Peyer's patch (tissue), 4 donors: ENCODE data around the gene ACTL8.

Experiments
- POLR2A ChIP-seq, 2 donors: fragments of 450-650 bp; IDR thresholded peaks; one replicate each; pipeline ENCODE4 v1.5.1; 2017; ENCODE audit warnings: antibody characterized with exemption in 2 of 2, mild to moderate bottlenecking in 2 of 2, moderate library complexity in 2 of 2
- TF ChIP-seq, protein P1 (sequence below), 6 experiments: fragments of 450-650 bp in 4 of 6; fragments of 200-600 bp in 2 of 6; sonication (generic) in 1 of 6; IDR thresholded peaks; one replicate each; pipeline ENCODE4 v1.5.1; 2017 to 2019; ENCODE audit warnings: antibody characterized with exemption in 6 of 6, mild to moderate bottlenecking in 3 of 6, moderate library complexity in 1 of 6

DNA sequence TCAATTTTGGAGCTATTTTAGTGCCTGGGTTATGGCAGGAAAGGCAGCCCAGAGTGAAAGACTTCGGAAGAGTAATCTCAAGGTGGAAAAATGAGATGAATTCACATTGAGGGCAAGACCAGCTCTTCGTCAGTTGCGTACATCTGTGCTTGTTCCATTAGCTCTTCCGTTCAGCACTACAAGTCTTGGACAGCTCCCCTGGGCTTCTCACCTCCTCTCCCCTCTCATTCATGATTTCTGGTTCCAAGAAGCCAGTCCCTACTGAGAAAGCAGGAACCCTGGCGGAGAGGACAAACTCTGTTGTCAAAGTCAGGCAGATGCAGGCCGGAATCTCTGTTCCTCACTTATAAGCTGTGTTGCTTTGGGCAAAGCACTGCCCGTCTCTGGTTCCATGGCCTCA lies 76.5 kb downstream of the ACTL8 start:
- TF ChIP-seq, protein P1, sequence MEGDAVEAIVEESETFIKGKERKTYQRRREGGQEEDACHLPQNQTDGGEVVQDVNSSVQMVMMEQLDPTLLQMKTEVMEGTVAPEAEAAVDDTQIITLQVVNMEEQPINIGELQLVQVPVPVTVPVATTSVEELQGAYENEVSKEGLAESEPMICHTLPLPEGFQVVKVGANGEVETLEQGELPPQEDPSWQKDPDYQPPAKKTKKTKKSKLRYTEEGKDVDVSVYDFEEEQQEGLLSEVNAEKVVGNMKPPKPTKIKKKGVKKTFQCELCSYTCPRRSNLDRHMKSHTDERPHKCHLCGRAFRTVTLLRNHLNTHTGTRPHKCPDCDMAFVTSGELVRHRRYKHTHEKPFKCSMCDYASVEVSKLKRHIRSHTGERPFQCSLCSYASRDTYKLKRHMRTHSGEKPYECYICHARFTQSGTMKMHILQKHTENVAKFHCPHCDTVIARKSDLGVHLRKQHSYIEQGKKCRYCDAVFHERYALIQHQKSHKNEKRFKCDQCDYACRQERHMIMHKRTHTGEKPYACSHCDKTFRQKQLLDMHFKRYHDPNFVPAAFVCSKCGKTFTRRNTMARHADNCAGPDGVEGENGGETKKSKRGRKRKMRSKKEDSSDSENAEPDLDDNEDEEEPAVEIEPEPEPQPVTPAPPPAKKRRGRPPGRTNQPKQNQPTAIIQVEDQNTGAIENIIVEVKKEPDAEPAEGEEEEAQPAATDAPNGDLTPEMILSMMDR (IDR thresholded peaks at IDR 0.05), result no peak
- no peak for TF ChIP-seq POLR2A (IDR thresholded peaks at IDR 0.05)
